SK-N-MC (cell line): Measurements from ENCODE around the gene SMC6.

Source experiments
- DNase-seq: peaks from one replicate; pipeline ENCODE4 v3.0.0-alpha.2; 2011; ENCODE audit warnings: low read depth, low spot score
- H3K27ac ChIP-seq: fragments of 200-600 bp; sonication (generic); 2 replicates; pipeline ENCODE4 v1.5.1; 2016; ENCODE audit warnings: mixed run types
- H3K36me3 ChIP-seq: fragments of 200-600 bp; sonication (generic); 2 replicates; pipeline ENCODE4 v1.6.1; 2017; ENCODE audit warnings: antibody characterized with exemption, low read length, mixed read lengths; ENCODE audit not compliant: insufficient read depth
- H3K4me3 ChIP-seq: fragments of 200-600 bp; sonication (generic); 2 replicates; pipeline ENCODE4 v1.5.1; 2016
- H3K9ac ChIP-seq: fragments of 200-600 bp; sonication (generic); 2 replicates; pipeline ENCODE4 v1.8.0; 2017; ENCODE audit warnings: mixed run types, mixed read lengths; ENCODE audit not compliant: insufficient read length
- H3K9me3 ChIP-seq: fragments of 200-600 bp; sonication (generic); 2 replicates; pipeline ENCODE4 v1.6.1; 2017; ENCODE audit warnings: low read depth, mild to moderate bottlenecking, antibody characterized with exemption, low read length, moderate library complexity, mixed read lengths
- EZH2 ChIP-seq: fragments of 200-600 bp; sonication (generic); IDR thresholded peaks from one replicate; pipeline ENCODE4 v1.6.1; 2017; ENCODE audit warnings: antibody characterized with exemption
- FOXP2 ChIP-seq: optimal IDR thresholded peaks from 2 replicates; pipeline ENCODE3; 2011; ENCODE audit warnings: mild to moderate bottlenecking, moderate library complexity; ENCODE audit not compliant: insufficient read depth; ENCODE audit errors: extremely low read length, control extremely low read depth
- POLR2AphosphoS5 ChIP-seq: IDR thresholded peaks from 2 replicates; pipeline ENCODE4 v1.6.1; 2012; ENCODE audit warnings: mild to moderate bottlenecking, low read depth, low read length, borderline replicate concordance

Gene SMC6

GRCh38 chr2:17660219-17660618 lies 93.4 kb downstream of the SMC6 start:
- Histone ChIP-seq H3K9ac (no peak overlapping the region), H3K36me3 (peaks cover 8% of the 10 kb centered on the region), H3K4me3 (no peak overlapping the region), H3K9me3 (no peaks in the 10 kb centered on the region), H3K27ac (no peak overlapping the region)
- TF ChIP-seq FOXP2 (no peak), POLR2AphosphoS5 (no peak), EZH2 (no peak)
- no peak for DNase-seq

- Histone ChIP-seq H3K9me3 (no peaks in the 10 kb centered on the region), H3K36me3 (no peaks in the 10 kb centered on the region; the same call in 1 of the 2 replicates), H3K27ac (no peak overlapping the region), H3K9ac (no peak overlapping the region), H3K4me3 (no peak overlapping the region)
- TF ChIP-seq EZH2 (no peak), FOXP2 (no peak), POLR2AphosphoS5 (no peak)
- no peak for DNase-seq
Observed at GRCh38 chr2:17658251-17658843, 95.3 kb downstream of the SMC6 start.

GRCh38 chr2:17657759-17658158 lies 95.9 kb downstream of the SMC6 start:
- Histone ChIP-seq H3K36me3 (no peaks in the 10 kb centered on the region; the same call in 1 of the 2 replicates), H3K9me3 (no peaks in the 10 kb centered on the region), H3K9ac (no peak overlapping the region), H3K27ac (no peak overlapping the region), H3K4me3 (no peak overlapping the region)
- DNase-seq = no peak
- TF ChIP-seq POLR2AphosphoS5 (no peak), EZH2 (no peak), FOXP2 (no peak)

GRCh38 chr2:17652681-17653394 lies 100.8 kb downstream of the SMC6 start:
- no peak for DNase-seq
- Histone ChIP-seq H3K9me3 (no peaks in the 10 kb centered on the region), H3K9ac (no peak overlapping the region), H3K27ac (no peak overlapping the region), H3K36me3 (no peaks in the 10 kb centered on the region), H3K4me3 (no peak overlapping the region)
- TF ChIP-seq POLR2AphosphoS5 = no peak
- TF ChIP-seq FOXP2 = no peak
- no peak for TF ChIP-seq EZH2

GRCh38 chr2:17649026-17649425 lies 104.6 kb downstream of the SMC6 start:
- no peak for DNase-seq

GRCh38 chr2:17648581-17648980 lies 105.0 kb downstream of the SMC6 start:
- H3K36me3 ChIP-seq = no peaks in the 10 kb centered on the region
- no peak overlapping the region for H3K9ac ChIP-seq
- no peaks in the 10 kb centered on the region for H3K9me3 ChIP-seq
- no peak for DNase-seq
- no peak overlapping the region for H3K27ac ChIP-seq
- no peak overlapping the region for H3K4me3 ChIP-seq
- TF ChIP-seq EZH2 (no peak), POLR2AphosphoS5 (no peak), FOXP2 (no peak)

More at GRCh38 chr2:17649026-17649425, 104.6 kb downstream of the SMC6 start:
- H3K9ac ChIP-seq = no peak overlapping the region
- TF ChIP-seq POLR2AphosphoS5 = no peak
- no peak for TF ChIP-seq EZH2
- TF ChIP-seq FOXP2 = no peak
- H3K27ac ChIP-seq = no peak overlapping the region
- no peaks in the 10 kb centered on the region for H3K36me3 ChIP-seq
- H3K4me3 ChIP-seq = no peak overlapping the region
- no peaks in the 10 kb centered on the region for H3K9me3 ChIP-seq

GRCh38 chr2:17646838-17647701 lies 106.5 kb downstream of the SMC6 start:
- Histone ChIP-seq H3K9me3 (no peaks in the 10 kb centered on the region), H3K36me3 (no peaks in the 10 kb centered on the region), H3K27ac (no peak overlapping the region), H3K4me3 (no peak overlapping the region), H3K9ac (no peak overlapping the region)
- no peak for DNase-seq
- TF ChIP-seq POLR2AphosphoS5 (no peak), EZH2 (no peak), FOXP2 (no peak)

- no peaks in the 10 kb centered on the region for H3K9me3 ChIP-seq
- no peaks in the 10 kb centered on the region for H3K36me3 ChIP-seq
- no peak overlapping the region for H3K4me3 ChIP-seq
- TF ChIP-seq FOXP2 = no peak
- TF ChIP-seq POLR2AphosphoS5 = no peak
- TF ChIP-seq EZH2 = no peak
- DNase-seq = peak; percentile 22
- no peak overlapping the region for H3K9ac ChIP-seq
- no peak overlapping the region for H3K27ac ChIP-seq
Observed at GRCh38 chr2:17646081-17646554, 107.5 kb downstream of the SMC6 start.
